Muscle of arm (tissue), 14 donors: ENCODE data around the gene FAM72D. TPM values are rescaled to one million over a fixed set of nuclear protein-coding genes. Genes with fewer than 3 reads are reported as not detected.
"Not testable (repeated sequence)": the region's sequence is repeated elsewhere in the genome, so short reads cannot be mapped to it uniquely, and the experiment has no call there.

Experiments used
- DNase-seq: peaks from one replicate; pipeline ENCODE4 v3.0.0-alpha.2; 2013
- long read RNA-seq, 11 donors: transcript quantifications; one replicate each; lab custom pipeline, GENCODE V29; 2026
- polyA plus RNA-seq, 12 donors: library from polyadenylated mRNA; unstranded; fragments of 120-200 nt; gene quantifications; one replicate each; pipeline ENCODE4 v1.2.1, GENCODE V29; 2013; ENCODE audit not compliant: insufficient read length in 12 of 12

FAM72D gene
- 1 to 10 TPM in 6 of 12 donors, under 1 TPM in 4, not detected in 2; 0.39 to 3.4 (median 1.3) TPM for polyA plus RNA-seq
- long read RNA-seq, donor 1, partial matches to known transcripts: 0 of 1 reads
- long read RNA-seq, donor 1, other reads (novel, unspliced or antisense): 0 of 1 reads
- long read RNA-seq, donor 2: 0 reads
- long read RNA-seq, donor 3: 0 reads
- long read RNA-seq, donor 4: 0 reads
- long read RNA-seq, donor 5, partial matches to known transcripts: 0 of 3 reads
- long read RNA-seq, donor 5, other reads (novel, unspliced or antisense): 0 of 3 reads
- long read RNA-seq, donor 6: 0 reads
- long read RNA-seq, donor 7: 0 reads
- long read RNA-seq, donor 8: 0 reads
- long read RNA-seq, donor 9: 0 reads
- long read RNA-seq, donor 10, partial matches to known transcripts: 0 of 1 reads
- long read RNA-seq, donor 10, other reads (novel, unspliced or antisense): 0 of 1 reads
- long read RNA-seq, donor 11, partial matches to known transcripts: 0 of 1 reads
- long read RNA-seq, donor 11, other reads (novel, unspliced or antisense): 0 of 1 reads

GRCh38 chr1:145095284-145096057, at the start of gene FAM72D, which contains the start of gene SRGAP2B:
FAM72D (plus strand) TSS chr1:145095974; CDS start chr1:145096848, 874 bp downstream.
SRGAP2B (minus strand) TSS chr1:145095328; CDS start chr1:145092901, 2,427 bp downstream.
- not testable (repeated sequence) for DNase-seq

GRCh38 chr1:145047553-145047952, 48.2 kb upstream of the FAM72D start:
- not testable (repeated sequence) for DNase-seq

- DNase-seq: not testable (repeated sequence)
Measured at GRCh38 chr1:145048181-145048856, 47.5 kb upstream of the FAM72D start.

GRCh38 chr1:145052019-145052776, 43.6 kb upstream of the FAM72D start:
- not testable (repeated sequence) for DNase-seq

GRCh38 chr1:145053428-145053827, 42.3 kb upstream of the FAM72D start:
- DNase-seq: not testable (repeated sequence)

- DNase-seq: not testable (repeated sequence)
Measured at GRCh38 chr1:145055217-145055760, 40.5 kb upstream of the FAM72D start.

GRCh38 chr1:145058184-145058583, 37.6 kb upstream of the FAM72D start:
- DNase-seq: not testable (repeated sequence)

GRCh38 chr1:145063285-145063684, 32.5 kb upstream of the FAM72D start:
- not testable (repeated sequence) for DNase-seq

- not testable (repeated sequence) for DNase-seq
Measured at GRCh38 chr1:145063941-145064648, 31.7 kb upstream of the FAM72D start.

GRCh38 chr1:145065194-145065826, 30.5 kb upstream of the FAM72D start:
- DNase-seq: not testable (repeated sequence)

- not testable (repeated sequence) for DNase-seq
Measured at GRCh38 chr1:145066486-145066885, 29.3 kb upstream of the FAM72D start.

- not testable (repeated sequence) for DNase-seq
Measured at GRCh38 chr1:145071569-145071968, 24.2 kb upstream of the FAM72D start.

- not testable (repeated sequence) for DNase-seq
Measured at GRCh38 chr1:145074021-145074559, 21.7 kb upstream of the FAM72D start.

- DNase-seq: not testable (repeated sequence)
Measured at GRCh38 chr1:145076877-145077276, 18.9 kb upstream of the FAM72D start.

- DNase-seq: not testable (repeated sequence)
Measured at GRCh38 chr1:145077872-145078786, 17.6 kb upstream of the FAM72D start.

- not testable (repeated sequence) for DNase-seq
Measured at GRCh38 chr1:145078787-145079370, 16.9 kb upstream of the FAM72D start.

- not testable (repeated sequence) for DNase-seq
Measured at GRCh38 chr1:145079737-145080136, 16.0 kb upstream of the FAM72D start.
